Anterior cingulate cortex (tissue), 58 donors: Measurements from ENCODE around the gene HMCN2.
"Not testable (repeated sequence)": the region's sequence is repeated elsewhere in the genome, so short reads cannot be mapped to it uniquely, and the experiment has no call there.

ENCODE experiments used
- DNase-seq, 58 donors: peaks; one replicate each; lab custom pipeline; 2025; lab: John Stamatoyannopoulos, UW

The HMCN2 gene

GRCh38 chr9:130424595-130425454 is 159.3 kb downstream of the HMCN2 start:
- no peak for DNase-seq

- no peak for DNase-seq
Measured at GRCh38 chr9:130425741-130426466, 160.3 kb downstream of the HMCN2 start.

- DNase-seq, result no peak
Measured at GRCh38 chr9:130426467-130426773, 160.9 kb downstream of the HMCN2 start.

GRCh38 chr9:130426883-130427282 is 161.3 kb downstream of the HMCN2 start:
- DNase-seq, result no peak

- DNase-seq, result no peak
Measured at GRCh38 chr9:130427326-130427725, 161.8 kb downstream of the HMCN2 start.

- no peak for DNase-seq
Measured at GRCh38 chr9:130428086-130428665, 162.6 kb downstream of the HMCN2 start.

GRCh38 chr9:130429381-130429780 is 163.8 kb downstream of the HMCN2 start:
- no peak for DNase-seq

- no peak for DNase-seq
Measured at GRCh38 chr9:130429831-130430230, 164.3 kb downstream of the HMCN2 start.

GRCh38 chr9:130430232-130430631 is 164.7 kb downstream of the HMCN2 start:
- DNase-seq, result no peak

GRCh38 chr9:130430734-130431535 is 165.4 kb downstream of the HMCN2 start:
- DNase-seq, result no peak

- DNase-seq, result no peak
Measured at GRCh38 chr9:130431536-130432303, 166.2 kb downstream of the HMCN2 start.

GRCh38 chr9:130432362-130432761 is 166.8 kb downstream of the HMCN2 start:
- DNase-seq, result no peak

GRCh38 chr9:130432796-130433167 is 167.2 kb downstream of the HMCN2 start:
- no peak for DNase-seq

GRCh38 chr9:130433168-130433946 is 167.8 kb downstream of the HMCN2 start:
- peak in 1 of 58 donors; percentile 10 for DNase-seq

GRCh38 chr9:130433947-130434262 is 168.3 kb downstream of the HMCN2 start:
- DNase-seq, result no peak

GRCh38 chr9:130434656-130435055 is 169.1 kb downstream of the HMCN2 start:
- DNase-seq, result not testable (repeated sequence)

- DNase-seq, result no peak
Measured at GRCh38 chr9:130437011-130437789, 171.6 kb downstream of the HMCN2 start.

- no peak for DNase-seq
Measured at GRCh38 chr9:130438382-130438981, 172.9 kb downstream of the HMCN2 start.
